ENCODE results near the gene ZNF576. TPM values are rescaled to one million over a fixed set of nuclear protein-coding genes. Genes with fewer than 3 reads are reported as not detected.

ZNF576 gene
- total and polyA plus RNA-seq, 2 of the 13 experiments (the other 11 are each of a cell fraction or from before 2014, with no cell fraction given), result 7.2 to 9.6 TPM

GRCh38 chr19:43634872-43635560 lies 38.6 kb downstream of the ZNF576 start (continued):
- TF ChIP-seq ZXDC (CRISPR knock-in tag; IDR thresholded peaks at IDR 0.05) (no peak), FIP1L1 (IDR thresholded peaks at IDR 0.05; ENCODE audit: borderline replicate concordance, insufficient read depth, low read depth, low read length) (no peak), ZNF10 (CRISPR knock-in tag; IDR thresholded peaks at IDR 0.05; ENCODE audit: borderline replicate concordance, low read depth) (no peak), HNRNPUL1 (IDR thresholded peaks at IDR 0.05; ENCODE audit: low read depth, low read length) (no peak), GABPA (IDR thresholded peaks at IDR 0.05; ENCODE audit: low read depth, low read length) (no peak), GABPA (CRISPR knock-in tag; IDR thresholded peaks at IDR 0.05; ENCODE audit: low read depth) (no peak; the same call in 1 of the 2 replicates), NR2F6 (IDR thresholded peaks at IDR 0.05) (peak; percentile 33; the same call in 1 of the 2 replicates), NR2F6 (CRISPR knock-in tag; IDR thresholded peaks at IDR 0.05) (no peak; the same call in 1 of the 2 replicates), SATB2 (CRISPR knock-in tag; IDR thresholded peaks at IDR 0.05) (no peak), MIXL1 (CRISPR knock-in tag; IDR thresholded peaks at IDR 0.05) (no peak), HINFP (CRISPR knock-in tag; IDR thresholded peaks at IDR 0.05; ENCODE audit: low read depth) (0 out of 2 replicates have a peak, but pooled peaks have one; percentile 69), ISL2 (CRISPR knock-in tag; IDR thresholded peaks at IDR 0.05) (no peak), THAP7 (CRISPR knock-in tag; IDR thresholded peaks at IDR 0.05) (no peak), U2AF2 (IDR thresholded peaks at IDR 0.05; ENCODE audit: low read depth, low read length) (no peak), ATRX (CRISPR knock-in tag; IDR thresholded peaks at IDR 0.05; ENCODE audit: borderline replicate concordance) (no peak), IRF9 (CRISPR knock-in tag; IDR thresholded peaks at IDR 0.05; ENCODE audit: borderline replicate concordance) (no peak), ZNF784 (CRISPR knock-in tag; IDR thresholded peaks at IDR 0.05; ENCODE audit: borderline replicate concordance) (no peak)
